Common myeloid progenitor, CD34-positive (primary cell): ENCODE data around the gene KAT14.
"Not testable (repeated sequence)": the region's sequence is repeated elsewhere in the genome, so short reads cannot be mapped to it uniquely, and the experiment has no call there.

Experiments
- CTCF ChIA-PET: fragments of 350-600 bp; sonication (Branson Sonifier 250); formaldehyde crosslinking; loops from one replicate; lab custom pipeline; 2021; ENCODE audit warnings: antibody characterized with exemption; lab: Charles Lee
- POLR2A ChIA-PET: fragments of 350-600 bp; sonication (Branson Sonifier 250); formaldehyde crosslinking; loops from one replicate; lab custom pipeline; 2021; ENCODE audit warnings: antibody characterized with exemption; lab: Charles Lee
- DNase-seq, 3 donors: peaks; one replicate each; pipeline versions ENCODE4 v3.0.0 to v3.0.0-alpha.2; 2013
- H3K27ac ChIP-seq, 2 experiments: 1 replicate in 1 of 2; 2 replicates in 1 of 2; pipeline ENCODE4 v1.7.0; 2013; ENCODE audit warnings: inconsistent platforms in 2 of 2, low read length in 2 of 2, mild to moderate bottlenecking in 2 of 2, low read depth in 1 of 2, moderate library complexity in 1 of 2; ENCODE audit not compliant: severe bottlenecking in 2 of 2, insufficient read depth in 1 of 2, poor library complexity in 1 of 2
- H3K27me3 ChIP-seq, 5 experiments: replicated peaks in 2 of 5; 1 replicate in 3 of 5; 2 replicates in 2 of 5; pipeline versions ENCODE4 v1.6.1 to v1.7.0; 2013; ENCODE audit warnings: low read length in 4 of 5, mild to moderate bottlenecking in 2 of 5, moderate library complexity in 2 of 5, inconsistent platforms in 1 of 5; ENCODE audit not compliant: insufficient read depth in 5 of 5, control insufficient read depth in 4 of 5
- H3K36me3 ChIP-seq, 4 experiments: 1 replicate in 2 of 4; 2 replicates in 2 of 4; pipeline versions ENCODE4 v1.6.1 to v1.7.0; 2013; ENCODE audit warnings: low read length in 3 of 4, control low read depth in 1 of 4, mild to moderate bottlenecking in 1 of 4; ENCODE audit not compliant: control insufficient read depth in 4 of 4, insufficient read depth in 4 of 4
- H3K4me1 ChIP-seq, 4 experiments: 1 replicate in 3 of 4; 2 replicates in 1 of 4; pipeline versions ENCODE4 v1.6.1 to v1.7.1; 2013; ENCODE audit warnings: low read length in 3 of 4, mild to moderate bottlenecking in 3 of 4, control low read depth in 1 of 4, inconsistent platforms in 1 of 4, moderate library complexity in 1 of 4; ENCODE audit not compliant: control insufficient read depth in 4 of 4, insufficient read depth in 4 of 4; ENCODE audit errors: control extremely low read depth in 1 of 4
- H3K4me3 ChIP-seq, 7 experiments: 1 replicate in 4 of 7; 2 replicates in 3 of 7; pipeline versions ENCODE4 v1.5.1 to v1.7.0; 2013; ENCODE audit warnings: mild to moderate bottlenecking in 7 of 7, low read length in 6 of 7, moderate library complexity in 6 of 7, inconsistent platforms in 2 of 7, low read depth in 2 of 7, control low read depth in 1 of 7; ENCODE audit not compliant: insufficient read depth in 4 of 7, control insufficient read depth in 1 of 7; ENCODE audit errors: extremely low read depth in 1 of 7
- H3K9me3 ChIP-seq, 5 experiments: 1 replicate in 4 of 5; 2 replicates in 1 of 5; pipeline versions ENCODE4 v1.6.1 to v1.7.1; 2013; ENCODE audit warnings: low read length in 4 of 5, mild to moderate bottlenecking in 2 of 5, inconsistent platforms in 1 of 5, low read depth in 1 of 5, moderate library complexity in 1 of 5; ENCODE audit not compliant: control insufficient read depth in 4 of 5, insufficient read depth in 2 of 5; ENCODE audit errors: control extremely low read depth in 1 of 5
- WGBS: methylation state at CpG from one replicate; pipeline ENCODE4 v1.1.5; 2013; ENCODE audit not compliant: insufficient coverage; 5-methylcytosine and 5-hydroxymethylcytosine counted together

Gene KAT14

DNA sequence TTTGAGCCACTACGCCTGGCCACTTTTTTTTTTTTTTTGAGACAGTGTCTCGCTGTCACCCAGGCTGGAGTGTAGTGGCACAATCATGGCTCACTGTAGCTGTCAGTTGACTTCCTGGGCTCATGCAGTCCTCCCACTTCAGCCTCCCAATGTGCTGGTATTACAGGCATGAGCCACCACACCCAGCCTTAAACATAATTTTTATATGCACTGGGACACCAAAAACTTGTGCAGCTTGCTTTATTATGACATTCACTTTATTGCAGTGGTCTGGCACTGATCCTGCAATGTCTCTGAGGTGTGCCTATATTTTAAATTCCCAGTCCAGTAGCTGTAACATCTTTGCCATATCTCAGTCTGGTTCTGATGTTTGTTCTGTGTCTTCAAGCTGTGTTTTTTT, 34.7 kb downstream of the KAT14 start:
- no peaks in the 10 kb centered on the region for H3K27me3 ChIP-seq
- ChIA-PET POLR2A (no interaction called here), CTCF (interaction anchor here (0.7 to 1.2 kb wide), 2 partner anchors 10 to 1414 kb away, joined by 3 read pairs; no protein-coding TSS in a partner anchor)
- WGBS, result 100% methylated on average over 1 of the region's 2 CpGs
- no peak overlapping the region for H3K27ac ChIP-seq
- no peaks in the 10 kb centered on the region for H3K4me1 ChIP-seq
- no peak for DNase-seq
- no peak overlapping the region for H3K4me3 ChIP-seq
- H3K9me3 ChIP-seq, result no peaks in the 10 kb centered on the region
- peaks cover 7 to 37% (median 19%) of the 10 kb centered on the region in 4 experiments for H3K36me3 ChIP-seq

DNA sequence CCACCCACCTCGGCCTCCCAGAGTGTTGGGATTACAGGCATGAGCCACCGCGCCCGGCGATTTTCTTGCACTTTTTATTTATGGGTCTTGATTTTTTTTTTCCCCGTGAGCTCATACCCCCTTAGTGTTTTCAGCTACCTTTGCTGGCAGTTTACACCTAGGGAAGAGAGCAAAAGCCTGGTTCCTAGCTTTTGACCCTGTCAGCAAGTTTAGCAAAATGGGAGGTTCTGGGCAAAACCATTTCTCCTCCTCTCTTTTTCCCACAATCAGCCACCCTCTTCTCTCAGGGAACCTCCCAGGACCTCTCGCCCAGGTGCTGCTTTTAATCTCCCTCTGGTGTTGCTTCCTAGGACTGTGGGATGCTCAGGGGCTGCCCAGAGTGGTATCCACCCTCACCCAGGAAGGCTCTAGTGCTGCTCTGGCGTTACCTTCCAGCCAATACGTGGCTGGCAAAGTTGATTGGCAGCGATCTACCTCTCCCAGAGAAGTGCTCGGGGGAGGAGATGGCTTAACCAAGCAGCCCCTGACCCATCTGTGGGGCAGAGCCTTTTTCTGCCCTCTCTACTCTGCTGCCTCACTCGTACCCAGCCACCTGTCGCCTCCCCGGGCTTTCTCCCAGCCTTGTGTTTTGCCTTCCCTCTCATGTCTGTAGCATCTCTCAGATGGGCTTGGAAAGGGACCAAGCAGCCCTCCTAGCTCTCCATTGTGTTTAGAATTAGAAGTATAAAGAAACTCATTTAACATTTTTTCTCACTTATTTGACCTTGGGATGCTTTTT, 37.4 kb downstream of the KAT14 start:
- DNase-seq, result no peak
- CTCF ChIA-PET, result no interaction called here

DNA sequence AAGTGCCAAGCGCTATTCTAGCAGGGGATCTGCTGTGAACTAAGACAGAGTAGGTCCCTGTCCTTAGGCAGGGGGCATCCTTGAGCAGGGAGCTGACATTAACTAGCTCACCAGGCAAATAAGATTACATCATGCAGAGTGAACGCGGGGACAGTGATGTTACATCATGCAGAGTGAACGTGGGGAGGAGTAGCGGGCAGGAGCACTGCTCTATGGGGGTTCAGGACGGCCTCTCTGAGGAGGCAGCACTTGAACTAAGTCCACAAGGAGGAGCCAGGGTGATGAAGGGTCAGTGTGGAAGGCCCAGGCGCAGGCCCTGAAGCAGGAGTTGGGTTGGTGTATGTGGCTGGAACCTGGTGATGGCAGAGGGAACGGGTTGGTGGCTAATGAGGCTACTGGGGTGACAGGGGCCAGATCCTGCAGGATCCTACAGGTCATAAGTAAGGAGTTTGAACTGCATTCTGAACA, 38.7 kb downstream of the KAT14 start:
- Histone ChIP-seq H3K27ac (no peak overlapping the region), H3K4me1 (no peaks in the 10 kb centered on the region), H3K9me3 (peaks cover 0 to 8% (median 5%) of the 10 kb centered on the region in 5 experiments), H3K4me3 (no peak overlapping the region), H3K27me3 (no peaks in the 10 kb centered on the region), H3K36me3 (peaks cover 3 to 34% (median 20%) of the 10 kb centered on the region in 4 experiments)
- ChIA-PET POLR2A (no interaction called here), CTCF (no interaction called here)
- no peak for DNase-seq
- 98% methylated on average over 7 of the region's 8 CpGs for WGBS

More for the DNA sequence above, 37.4 kb downstream of the KAT14 start:
- Histone ChIP-seq H3K27me3 (no peaks in the 10 kb centered on the region), H3K36me3 (peaks cover 3 to 38% (median 20%) of the 10 kb centered on the region in 4 experiments), H3K4me1 (no peaks in the 10 kb centered on the region), H3K9me3 (peaks cover 0 to 8% (median 2%) of the 10 kb centered on the region in 5 experiments), H3K4me3 (no peak overlapping the region), H3K27ac (no peak overlapping the region)
- POLR2A ChIA-PET, result no interaction called here
- WGBS, result 96% methylated on average over 11 of the region's 14 CpGs

DNA sequence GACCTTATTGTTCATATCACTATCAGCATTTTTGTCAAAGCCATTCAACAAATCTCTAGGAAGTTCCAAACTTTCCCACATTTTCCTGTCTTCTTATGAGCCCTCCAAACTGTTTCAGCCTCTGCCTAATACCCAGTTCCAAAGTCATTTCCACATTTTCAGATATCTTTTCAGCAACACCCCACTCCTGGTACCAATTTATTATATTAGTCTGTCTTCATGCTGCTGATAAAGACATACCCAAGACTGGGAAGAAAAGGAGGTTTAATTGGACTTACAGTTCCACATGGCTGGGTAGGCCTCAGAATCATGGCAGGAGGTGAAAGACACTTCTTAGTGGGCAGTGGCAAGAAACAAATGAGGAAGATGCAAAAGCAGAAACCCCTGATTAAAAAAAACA, 42.7 kb downstream of the KAT14 start:
- H3K4me3 ChIP-seq, DNase-seq, H3K4me1 ChIP-seq, CTCF ChIA-PET, H3K27ac ChIP-seq, H3K9me3 ChIP-seq, H3K27me3 ChIP-seq, POLR2A ChIA-PET: not testable (repeated sequence)
- H3K36me3 ChIP-seq, result peaks cover 0 to 61% (median 36%) of the 10 kb centered on the region in 4 experiments

DNA sequence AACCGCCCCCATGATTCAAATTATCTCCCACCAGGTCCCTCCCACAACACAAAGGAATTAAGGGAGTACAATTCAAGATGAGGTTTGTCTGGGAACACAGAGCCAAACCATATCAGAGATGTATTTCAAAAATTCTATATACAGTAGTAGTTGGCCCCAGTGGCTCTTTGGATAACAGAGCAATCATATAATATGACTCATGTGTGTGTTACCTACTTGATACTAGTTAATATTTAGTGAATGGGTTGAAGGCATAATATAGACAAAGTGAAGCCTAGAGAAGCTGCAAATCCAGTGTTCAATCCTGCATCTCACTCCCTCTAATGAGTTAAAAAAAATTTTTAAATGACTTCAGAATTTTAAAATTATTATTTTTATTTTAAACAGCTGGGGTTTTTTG, 43.2 kb downstream of the KAT14 start:
- H3K27me3 ChIP-seq, result no peaks in the 10 kb centered on the region
- ChIA-PET POLR2A (no interaction called here), CTCF (no interaction called here)
- DNase-seq, result no peak
- no peak overlapping the region for H3K4me3 ChIP-seq
- no CpG with 5 or more reads among the region's 1 CpG for WGBS
- no peak overlapping the region for H3K27ac ChIP-seq
- no peaks in the 10 kb centered on the region for H3K4me1 ChIP-seq
- peaks cover 0 to 8% (median 5%) of the 10 kb centered on the region in 5 experiments for H3K9me3 ChIP-seq
- H3K36me3 ChIP-seq, result peaks cover 0 to 64% (median 37%) of the 10 kb centered on the region in 4 experiments

DNA sequence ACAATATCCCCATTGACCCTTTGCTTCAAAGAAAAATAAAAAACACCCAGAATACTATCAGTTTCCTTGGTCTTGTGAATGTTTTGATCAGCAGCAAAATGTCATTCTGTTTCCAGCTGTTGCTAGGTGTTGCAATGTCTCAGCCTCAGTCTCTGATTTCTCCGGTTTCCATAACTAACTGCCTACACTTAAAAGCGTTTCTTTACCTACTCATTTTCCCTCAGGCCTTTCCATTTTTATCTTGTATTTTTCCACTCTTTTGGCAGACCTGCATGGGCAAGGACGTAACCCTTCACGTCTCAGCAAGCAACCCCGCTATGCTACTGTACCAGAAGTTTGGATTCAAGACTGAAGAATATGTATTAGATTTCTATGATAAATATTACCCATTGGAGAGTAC, 49.4 kb downstream of the KAT14 start:
- CTCF ChIA-PET, result no interaction called here
- H3K36me3 ChIP-seq, result peaks cover 4 to 64% (median 41%) of the 10 kb centered on the region in 4 experiments
- DNase-seq, result no peak

DNA sequence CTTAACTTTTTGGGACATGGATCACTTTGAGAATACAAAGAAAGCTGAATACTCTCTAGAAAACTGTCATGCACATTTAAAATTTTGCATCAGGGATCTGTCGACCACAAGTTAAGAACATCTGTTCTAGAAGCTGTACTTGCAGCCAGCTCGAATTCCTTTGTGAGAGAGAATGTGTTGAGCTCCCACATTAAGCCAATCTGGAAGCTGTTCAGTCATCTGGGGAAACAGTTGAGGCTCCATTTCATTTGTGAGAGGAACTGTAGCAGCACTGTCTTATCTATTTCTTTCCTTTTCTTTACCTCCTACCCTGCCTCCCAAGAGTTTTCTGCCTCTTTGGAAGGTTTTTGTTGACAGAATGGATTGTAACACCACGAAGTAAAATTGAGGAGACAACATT, 50.8 kb downstream of the KAT14 start:
- H3K4me1 ChIP-seq, result no peaks in the 10 kb centered on the region
- H3K27me3 ChIP-seq, result no peaks in the 10 kb centered on the region
- WGBS, result 96% methylated on average over 2 of the region's 3 CpGs
- no peaks in the 10 kb centered on the region for H3K9me3 ChIP-seq
- peaks cover 4 to 53% (median 33%) of the 10 kb centered on the region in 4 experiments for H3K36me3 ChIP-seq
- ChIA-PET CTCF (no interaction called here), POLR2A (no interaction called here)
- no peak overlapping the region for H3K27ac ChIP-seq
- no peak overlapping the region for H3K4me3 ChIP-seq
- DNase-seq, result no peak

More for the DNA sequence above, 49.4 kb downstream of the KAT14 start:
- H3K9me3 ChIP-seq, result no peaks in the 10 kb centered on the region
- H3K4me3 ChIP-seq, result no peak overlapping the region
- no peaks in the 10 kb centered on the region for H3K4me1 ChIP-seq
- no peaks in the 10 kb centered on the region for H3K27me3 ChIP-seq
- 88% methylated on average over 2 of the region's 5 CpGs for WGBS
- H3K27ac ChIP-seq, result no peak overlapping the region
- POLR2A ChIA-PET, result no interaction called here
